IMR-90 (cell line): ENCODE measurements around the gene MASP2.

ENCODE experiments used
- CEBPB ChIP-seq: IDR thresholded peaks from 2 replicates; pipeline ENCODE4 v1.6.1; 2012; ENCODE audit warnings: low read depth, low read length, improper control_type of control experiment
- CTCF ChIP-seq: conservative IDR thresholded peaks from 2 replicates; pipeline ENCODE4 v1.5.1; 2012; ENCODE audit warnings: mild to moderate bottlenecking, low read depth, low read length, improper control_type of control experiment
- POLR2A ChIP-seq: IDR thresholded peaks from 2 replicates; pipeline ENCODE4 v1.6.1; 2012; ENCODE audit warnings: mild to moderate bottlenecking, low read depth, low read length
- RAD21 ChIP-seq: IDR thresholded peaks from 2 replicates; pipeline ENCODE4 v1.6.1; 2012; ENCODE audit warnings: low read length, improper control_type of control experiment
- RCOR1 ChIP-seq: IDR thresholded peaks from 2 replicates; pipeline ENCODE4 v1.6.1; 2012; ENCODE audit warnings: mild to moderate bottlenecking, low read length, improper control_type of control experiment; ENCODE audit not compliant: insufficient replicate concordance
- SMC3 ChIP-seq: fragments of 150-350 bp; IDR thresholded peaks from 2 replicates; pipeline ENCODE4 v1.6.1; 2016; ENCODE audit warnings: low read depth, mild to moderate bottlenecking, antibody characterized with exemption, low read length, moderate library complexity

- no peak for TF ChIP-seq CTCF
- no peak for TF ChIP-seq POLR2A
- TF ChIP-seq RCOR1 = no peak
- TF ChIP-seq CEBPB = no peak
- no peak for TF ChIP-seq RAD21
- no peak for TF ChIP-seq SMC3
These were observed 66.0 kb downstream of the MASP2 start for GRCh38 chr1:10980841-10981727.
